Trophoblast cell (in vitro differentiated cells and primary cell): ENCODE data around the gene LSR.

Source experiments
- DNase-seq, 2 donors: peaks; one replicate each; pipeline ENCODE4 v3.0.0-alpha.2; 2016
- H2AFZ ChIP-seq: 2 replicates; pipeline ENCODE4 v1.6.1; 2013; ENCODE audit warnings: low read length, moderate library complexity, mild to moderate bottlenecking; ENCODE audit not compliant: insufficient read depth, poor library complexity
- H2AK5ac ChIP-seq: 2 replicates; pipeline ENCODE4 v1.6.1; 2013; ENCODE audit warnings: mild to moderate bottlenecking, low read length
- H2BK120ac ChIP-seq: 2 replicates; pipeline ENCODE4 v1.6.1; 2013; ENCODE audit warnings: low read length, mild to moderate bottlenecking, moderate library complexity; ENCODE audit not compliant: insufficient read depth, poor library complexity
- H2BK12ac ChIP-seq: 2 replicates; pipeline ENCODE4 v1.6.1; 2013; ENCODE audit warnings: mild to moderate bottlenecking, low read length, moderate library complexity
- H2BK5ac ChIP-seq: 2 replicates; pipeline ENCODE4 v1.6.1; 2013; ENCODE audit warnings: low read length, low read depth, moderate library complexity, mild to moderate bottlenecking; ENCODE audit not compliant: poor library complexity
- H3K14ac ChIP-seq: 2 replicates; pipeline ENCODE4 v1.6.1; 2013; ENCODE audit warnings: mild to moderate bottlenecking, low read length
- H3K18ac ChIP-seq: 2 replicates; pipeline ENCODE4 v1.6.1; 2013; ENCODE audit warnings: mild to moderate bottlenecking, low read length
- H3K23ac ChIP-seq: 2 replicates; pipeline ENCODE4 v1.6.1; 2013; ENCODE audit warnings: low read length
- H3K27ac ChIP-seq: 2 replicates; pipeline ENCODE4 v1.5.1; 2013; ENCODE audit warnings: low read depth, mild to moderate bottlenecking, inconsistent platforms, low read length, moderate library complexity
- H3K27me3 ChIP-seq: 2 replicates; pipeline ENCODE4 v1.6.1; 2013; ENCODE audit warnings: inconsistent platforms, mild to moderate bottlenecking, low read length, moderate library complexity; ENCODE audit not compliant: insufficient read depth
- H3K36me3 ChIP-seq, 2 experiments: 1 replicate in 1 of 2; 2 replicates in 1 of 2; pipeline ENCODE4 v1.6.1; 2013; ENCODE audit warnings: low read length in 2 of 2, mild to moderate bottlenecking in 2 of 2, moderate library complexity in 1 of 2; ENCODE audit not compliant: insufficient read depth in 2 of 2, control insufficient read depth in 1 of 2
- H3K4ac ChIP-seq: 2 replicates; pipeline ENCODE4 v1.6.1; 2013; ENCODE audit warnings: low read depth, mild to moderate bottlenecking, low read length, moderate library complexity
- H3K4me1 ChIP-seq, 2 experiments: 1 replicate in 1 of 2; 2 replicates in 1 of 2; pipeline ENCODE4 v1.6.1; 2013; ENCODE audit warnings: low read length in 2 of 2, mild to moderate bottlenecking in 2 of 2, moderate library complexity in 1 of 2; ENCODE audit not compliant: insufficient read depth in 2 of 2, control insufficient read depth in 1 of 2
- H3K4me2 ChIP-seq: 2 replicates; pipeline ENCODE4 v1.6.1; 2013; ENCODE audit warnings: inconsistent platforms, mild to moderate bottlenecking, low read length, moderate library complexity
- H3K4me3 ChIP-seq: 2 replicates; pipeline ENCODE4 v1.5.1; 2013; ENCODE audit warnings: mild to moderate bottlenecking, low read depth, low read length, inconsistent platforms
- H3K79me1 ChIP-seq: one replicate; pipeline ENCODE4 v1.6.1; 2013; ENCODE audit warnings: low read length
- H3K79me2 ChIP-seq: 2 replicates; pipeline ENCODE4 v1.6.1; 2013; ENCODE audit warnings: low read length, mild to moderate bottlenecking; ENCODE audit not compliant: control insufficient read depth, insufficient read depth, poor library complexity
- H3K9ac ChIP-seq: 2 replicates; pipeline ENCODE4 v1.6.1; 2013; ENCODE audit warnings: mild to moderate bottlenecking, low read length
- H3K9me3 ChIP-seq: 2 replicates; pipeline ENCODE4 v1.6.1; 2013; ENCODE audit warnings: low read depth, mild to moderate bottlenecking, control low read depth, inconsistent platforms, low read length; ENCODE audit not compliant: insufficient read depth
- H4K12ac ChIP-seq: 2 replicates; pipeline ENCODE4 v1.6.1; 2013; ENCODE audit warnings: low read depth, mild to moderate bottlenecking, low read length, moderate library complexity
- H4K8ac ChIP-seq: 2 replicates; pipeline ENCODE4 v1.6.1; 2013; ENCODE audit warnings: low read depth, mild to moderate bottlenecking, low read length, moderate library complexity
- H4K91ac ChIP-seq: one replicate; pipeline ENCODE4 v1.6.1; 2013; ENCODE audit warnings: low read depth, mild to moderate bottlenecking, low read length, moderate library complexity
- WGBS: extraction: QIAGEN DNeasy Blood & Tissue Kit; methylation state at CpG from one replicate; pipeline ENCODE4 v1.1.7; 2013; ENCODE audit warnings: missing lambda C conversion rate; ENCODE audit not compliant: insufficient read length, insufficient coverage; ENCODE audit errors: extremely low coverage; 5-methylcytosine and 5-hydroxymethylcytosine counted together

Gene LSR

GRCh38 chr19:35294859-35295791 is 46.3 kb downstream of the LSR start:
- no peak for DNase-seq
- Histone ChIP-seq H3K4me1 (peaks cover 0 to 2% of the 10 kb centered on the region in 2 experiments), H3K27ac (no peak overlapping the region), H3K4me3 (no peak overlapping the region), H3K4ac (no peak overlapping the region), H2BK12ac (no peak overlapping the region), H3K4me2 (no peak overlapping the region), H2BK5ac (no peak overlapping the region), H3K79me1 (no peaks in the 10 kb centered on the region), H3K9me3 (peaks cover 19% of the 10 kb centered on the region), H3K9ac (no peak overlapping the region), H4K12ac (no peak overlapping the region), H2AK5ac (no peak overlapping the region), H3K18ac (no peak overlapping the region), H3K79me2 (no peaks in the 10 kb centered on the region), H3K14ac (no peak overlapping the region), H3K23ac (no peak overlapping the region), H3K36me3 (no peaks in the 10 kb centered on the region), H4K8ac (no peak overlapping the region), H4K91ac (no peak overlapping the region), H2BK120ac (no peak overlapping the region), H2AFZ (no peak overlapping the region), H3K27me3 (no peaks in the 10 kb centered on the region)
- WGBS: no CpG with 5 or more reads among the region's 25 CpGs

GRCh38 chr19:35295792-35296462 is 47.1 kb downstream of the LSR start:
- H4K12ac ChIP-seq: no peak overlapping the region
- WGBS: no CpG with 5 or more reads among the region's 24 CpGs

GRCh38 chr19:35296644-35297514 is 48.1 kb downstream of the LSR start:
- H2BK12ac ChIP-seq: no peak overlapping the region
- H3K79me1 ChIP-seq: no peaks in the 10 kb centered on the region
- H3K9me3 ChIP-seq: peaks cover 19% of the 10 kb centered on the region
- no peak for DNase-seq
- no peak overlapping the region for H3K14ac ChIP-seq
- no peaks in the 10 kb centered on the region for H3K4me1 ChIP-seq
- peak overlapping the region; percentile 51 for H3K4me3 ChIP-seq
- H3K36me3 ChIP-seq: no peaks in the 10 kb centered on the region
- H3K4me2 ChIP-seq: no peak overlapping the region
- H3K79me2 ChIP-seq: no peaks in the 10 kb centered on the region
- no peaks in the 10 kb centered on the region for H3K27me3 ChIP-seq
- WGBS: 100% methylated on average over 2 of the region's 7 CpGs
- H3K23ac ChIP-seq: peak overlapping the region; percentile 31
- H3K4ac ChIP-seq: no peak overlapping the region
- H2AK5ac ChIP-seq: no peak overlapping the region
- H4K8ac ChIP-seq: no peak overlapping the region
- no peak overlapping the region for H3K18ac ChIP-seq
- H2BK120ac ChIP-seq: no peak overlapping the region
- no peak overlapping the region for H3K27ac ChIP-seq
- H4K12ac ChIP-seq: no peak overlapping the region
- no peak overlapping the region for H3K9ac ChIP-seq
- no peak overlapping the region for H2AFZ ChIP-seq
- no peak overlapping the region for H4K91ac ChIP-seq
- no peak overlapping the region for H2BK5ac ChIP-seq

More at GRCh38 chr19:35295792-35296462, 47.1 kb downstream of the LSR start:
- no peak overlapping the region for H2BK120ac ChIP-seq
- H3K9ac ChIP-seq: no peak overlapping the region
- no peaks in the 10 kb centered on the region for H3K4me1 ChIP-seq
- no peak overlapping the region for H3K18ac ChIP-seq
- no peak overlapping the region for H3K4me2 ChIP-seq
- no peak overlapping the region for H2BK12ac ChIP-seq
- H3K9me3 ChIP-seq: peaks cover 19% of the 10 kb centered on the region
- H3K4me3 ChIP-seq: no peak overlapping the region
- no peaks in the 10 kb centered on the region for H3K27me3 ChIP-seq
- no peak overlapping the region for H2AK5ac ChIP-seq
- no peak overlapping the region for H4K91ac ChIP-seq
- H4K8ac ChIP-seq: no peak overlapping the region
- no peak overlapping the region for H2BK5ac ChIP-seq
- no peaks in the 10 kb centered on the region for H3K36me3 ChIP-seq
- H3K27ac ChIP-seq: no peak overlapping the region
- H3K79me1 ChIP-seq: no peaks in the 10 kb centered on the region
- H3K14ac ChIP-seq: no peak overlapping the region
- no peak overlapping the region for H3K4ac ChIP-seq
- no peaks in the 10 kb centered on the region for H3K79me2 ChIP-seq
- no peak overlapping the region for H2AFZ ChIP-seq
- H3K23ac ChIP-seq: no peak overlapping the region
- no peak for DNase-seq

GRCh38 chr19:35297515-35297848 is 48.7 kb downstream of the LSR start:
- 100% methylated on average over 3 of the region's 3 CpGs for WGBS
- H3K4me2 ChIP-seq: no peak overlapping the region

More at GRCh38 chr19:35297515-35297848, 48.7 kb downstream of the LSR start:
- H2BK120ac ChIP-seq: no peak overlapping the region
- no peak overlapping the region for H2AK5ac ChIP-seq
- no peaks in the 10 kb centered on the region for H3K4me1 ChIP-seq
- peak overlapping the region; percentile 31 for H3K23ac ChIP-seq
- H3K4ac ChIP-seq: no peak overlapping the region
- no peak for DNase-seq
- H3K4me3 ChIP-seq: peak overlapping the region; percentile 51
- no peak overlapping the region for H3K27ac ChIP-seq
- no peaks in the 10 kb centered on the region for H3K79me1 ChIP-seq
- H2AFZ ChIP-seq: no peak overlapping the region
- H3K9me3 ChIP-seq: peaks cover 22% of the 10 kb centered on the region
- no peak overlapping the region for H3K18ac ChIP-seq
- H3K14ac ChIP-seq: no peak overlapping the region
- no peak overlapping the region for H4K8ac ChIP-seq
- H3K79me2 ChIP-seq: no peaks in the 10 kb centered on the region
- no peak overlapping the region for H4K91ac ChIP-seq
- no peak overlapping the region for H2BK5ac ChIP-seq
- peak overlapping the region; percentile 22 for H3K9ac ChIP-seq
- no peak overlapping the region for H2BK12ac ChIP-seq
- no peak overlapping the region for H4K12ac ChIP-seq
- H3K27me3 ChIP-seq: no peaks in the 10 kb centered on the region
- no peaks in the 10 kb centered on the region for H3K36me3 ChIP-seq
